Measurements from ENCODE around the gene CYB5R3. TPM values are rescaled to one million over a fixed set of nuclear protein-coding genes. Genes with fewer than 3 reads are reported as not detected.

CYB5R3 gene
- total RNA-seq (2022) = 104 and 114 TPM in 2 replicates
- percentile 65 among the genes with signal in this experiment for Bru-seq, nascent RNA
- BruChase-seq, experiment 1, labeled RNA remaining after a 6-hour chase = percentile 74 among the genes with signal in this experiment
- percentile 60 among the genes with signal in this experiment for BruChase-seq, experiment 2, labeled RNA remaining after a 2-hour chase
- long read RNA-seq, transcript CYB5R3-201 (9 exons, 2,124 nt) = major isoform, 484 of 537 reads
- long read RNA-seq, transcript CYB5R3-204 (8 exons, 1,849 nt) = minor isoform, 8 of 537 reads
- long read RNA-seq, partial matches to known transcripts = 2 of 537 reads
- long read RNA-seq, other reads (novel, unspliced or antisense) = 40 of 537 reads

DNA sequence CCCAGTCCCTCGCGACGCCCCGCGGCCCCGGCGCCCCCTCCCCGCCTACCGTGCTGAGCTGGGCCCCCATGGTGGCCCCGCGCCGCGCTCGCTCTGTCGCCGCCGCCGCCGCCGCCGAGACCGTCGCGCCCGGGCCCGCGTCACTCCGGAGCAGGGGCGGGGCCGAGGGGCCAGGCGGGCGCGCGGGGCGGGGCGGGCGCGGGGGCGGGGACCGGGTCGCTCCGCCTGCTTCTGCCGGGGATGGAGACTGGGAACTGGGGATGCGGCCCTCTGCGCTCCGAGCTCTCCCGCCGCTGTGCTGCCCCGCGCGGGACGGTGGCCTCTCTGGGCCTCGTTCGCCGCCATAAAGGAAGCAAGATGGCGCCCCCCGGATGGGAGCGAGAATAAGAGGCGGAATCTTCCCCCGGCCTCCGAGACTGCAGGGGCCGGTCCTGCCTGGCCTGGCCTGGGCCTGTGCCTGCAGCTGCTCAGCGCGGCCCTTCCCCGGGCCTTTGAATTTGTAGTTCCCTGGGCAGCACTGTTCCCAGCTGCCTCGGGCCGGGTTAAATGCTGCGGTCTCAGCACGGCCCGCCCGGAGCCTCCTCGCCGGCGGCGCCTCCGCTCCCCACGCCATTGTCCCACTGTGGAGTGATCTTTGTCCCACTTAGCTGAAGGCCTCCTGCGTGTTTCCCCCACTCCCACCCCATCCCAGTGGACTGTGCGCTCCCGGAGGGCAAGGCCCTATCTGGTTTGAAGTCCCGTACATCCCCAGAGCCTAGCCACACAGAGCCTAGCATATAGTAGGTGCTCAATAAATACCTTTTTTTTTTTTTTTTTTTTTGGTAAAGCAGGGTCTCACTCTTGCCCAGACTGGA is at the start of gene CYB5R3:
CYB5R3 (minus strand) TSS at position 147 of the 854 bp plus-strand sequence; CDS start at position 70, 77 bp downstream.
- ChIA-PET POLR2A (interaction anchor here (0.7 to 4.6 kb wide), 16 partner anchors 10 to 365 kb away, joined by 3 to 56 read pairs (median 4); partner anchors contain the start of genes PACSIN2 and POLDIP3), CTCF (interaction anchor here (0.5 to 1.5 kb wide), 5 partner anchors 11 to 170 kb away, joined by 3 to 4 read pairs (median 3); no protein-coding TSS in a partner anchor)
- Mint-ChIP-seq H3K4me3 (ENCODE audit: unreplicated experiment) (peak within 1 kb of the TSS; percentile 100), H3K27me3 (ENCODE audit: insufficient read depth, unreplicated experiment) (no peaks in the 10 kb centered on the region), H3K27ac (ENCODE audit: low read depth, unreplicated experiment) (peak within 1 kb of the TSS; percentile 93), H3K4me1 (ENCODE audit: insufficient read depth, unreplicated experiment) (peaks cover 24% of the 10 kb centered on the region), H3K9me3 (ENCODE audit: unreplicated experiment) (no peaks in the 10 kb centered on the region), H3K36me3 (ENCODE audit: insufficient read depth, unreplicated experiment) (peaks cover 6% of the 10 kb centered on the region)
- TSS peak; percentile 93 for BruUV-seq (replicated peaks)
- TF ChIP-seq, protein P1, sequence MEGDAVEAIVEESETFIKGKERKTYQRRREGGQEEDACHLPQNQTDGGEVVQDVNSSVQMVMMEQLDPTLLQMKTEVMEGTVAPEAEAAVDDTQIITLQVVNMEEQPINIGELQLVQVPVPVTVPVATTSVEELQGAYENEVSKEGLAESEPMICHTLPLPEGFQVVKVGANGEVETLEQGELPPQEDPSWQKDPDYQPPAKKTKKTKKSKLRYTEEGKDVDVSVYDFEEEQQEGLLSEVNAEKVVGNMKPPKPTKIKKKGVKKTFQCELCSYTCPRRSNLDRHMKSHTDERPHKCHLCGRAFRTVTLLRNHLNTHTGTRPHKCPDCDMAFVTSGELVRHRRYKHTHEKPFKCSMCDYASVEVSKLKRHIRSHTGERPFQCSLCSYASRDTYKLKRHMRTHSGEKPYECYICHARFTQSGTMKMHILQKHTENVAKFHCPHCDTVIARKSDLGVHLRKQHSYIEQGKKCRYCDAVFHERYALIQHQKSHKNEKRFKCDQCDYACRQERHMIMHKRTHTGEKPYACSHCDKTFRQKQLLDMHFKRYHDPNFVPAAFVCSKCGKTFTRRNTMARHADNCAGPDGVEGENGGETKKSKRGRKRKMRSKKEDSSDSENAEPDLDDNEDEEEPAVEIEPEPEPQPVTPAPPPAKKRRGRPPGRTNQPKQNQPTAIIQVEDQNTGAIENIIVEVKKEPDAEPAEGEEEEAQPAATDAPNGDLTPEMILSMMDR (IDR thresholded peaks at IDR 0.05; ENCODE audit: unreplicated experiment) = no peak
- intact Hi-C loops (cut with micrococcal nuclease) = loop anchor here (2.0 kb wide), 1 partner anchor 29 kb away; no protein-coding TSS in a partner anchor
- DNase-seq (ENCODE audit: unreplicated experiment) = peak; percentile 79

DNA sequence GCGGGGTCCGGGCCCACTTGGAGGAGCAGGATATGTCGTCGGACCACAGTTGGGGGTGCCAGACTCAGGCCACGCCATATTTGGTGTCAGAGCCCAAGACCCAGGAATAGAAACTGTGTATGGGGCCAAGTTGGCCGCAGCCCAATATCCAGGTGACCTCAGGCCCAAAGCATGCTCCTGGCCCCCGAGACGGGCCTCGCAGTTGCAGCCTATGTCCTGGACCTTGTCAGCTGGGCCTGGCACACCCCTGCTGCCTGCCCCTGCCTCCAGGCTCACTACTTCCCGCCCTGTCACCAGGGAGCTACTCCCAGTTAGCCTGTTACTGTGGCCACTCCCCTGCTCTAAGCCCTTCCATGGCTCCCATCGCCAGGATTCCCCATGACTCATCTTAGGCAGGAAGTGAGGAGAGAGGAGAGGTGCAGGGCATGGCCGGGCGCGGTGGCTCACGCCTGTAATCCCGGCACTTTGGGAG is 48.4 kb upstream of the CYB5R3 start:
- Mint-ChIP-seq H3K4me1 (ENCODE audit: insufficient read depth, unreplicated experiment) (peaks cover 19% of the 10 kb centered on the region), H3K36me3 (ENCODE audit: insufficient read depth, unreplicated experiment) (peaks cover 10% of the 10 kb centered on the region), H3K4me3 (ENCODE audit: unreplicated experiment) (no peak overlapping the region), H3K27me3 (ENCODE audit: insufficient read depth, unreplicated experiment) (no peaks in the 10 kb centered on the region), H3K27ac (ENCODE audit: low read depth, unreplicated experiment) (peak overlapping the region; percentile 57), H3K9me3 (ENCODE audit: unreplicated experiment) (no peaks in the 10 kb centered on the region)
- BruUV-seq (replicated peaks) = no TSS peak
- TF ChIP-seq, protein P1 (IDR thresholded peaks at IDR 0.05; ENCODE audit: unreplicated experiment) = no peak
- ChIA-PET CTCF (interaction anchor here (0.7 to 1.0 kb wide), 2 partner anchors 8 to 262 kb away, joined by 3 to 8 read pairs; no protein-coding TSS in a partner anchor), POLR2A (interaction anchor here (0.8 to 1.0 kb wide), 3 partner anchors 22 to 83 kb away, joined by 3 to 4 read pairs (median 3); partner anchors contain the start of gene POLDIP3)
- intact Hi-C loops (cut with micrococcal nuclease) = no loop called here
- DNase-seq (ENCODE audit: unreplicated experiment) = peak; percentile 94

DNA sequence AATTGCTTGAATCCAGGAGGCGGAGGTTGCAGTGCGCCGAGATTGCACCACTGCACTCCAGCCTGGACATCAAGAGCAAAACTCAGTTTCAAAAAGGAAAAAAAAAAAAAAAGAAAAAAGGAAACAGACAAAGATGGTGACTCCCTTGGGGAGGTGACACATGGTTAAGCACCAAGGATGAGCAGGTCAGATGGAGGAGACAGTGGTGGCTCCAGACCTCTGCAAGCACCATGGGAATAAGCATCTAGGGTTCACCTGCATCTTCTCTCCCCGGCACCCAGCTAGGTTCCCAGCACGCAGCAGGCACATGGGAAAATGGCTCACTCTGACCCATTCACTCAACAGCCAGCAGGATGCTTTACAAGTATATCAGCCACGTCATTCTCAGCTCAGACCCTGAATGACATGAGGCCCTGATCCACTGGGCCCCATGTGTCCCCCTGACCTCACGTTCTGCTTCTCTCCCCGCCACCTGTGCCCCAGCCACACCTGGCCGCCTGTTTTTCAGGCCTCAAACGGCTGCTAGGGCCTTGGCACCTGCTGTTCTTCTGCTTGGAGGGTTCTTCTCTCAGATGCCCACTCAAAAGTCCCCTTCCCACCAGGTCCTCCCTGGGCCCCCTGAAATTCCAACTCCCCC is 47.3 kb upstream of the CYB5R3 start:
- TF ChIP-seq, protein P1 (IDR thresholded peaks at IDR 0.05; ENCODE audit: unreplicated experiment) = no peak
- DNase-seq (ENCODE audit: unreplicated experiment) = no peak
- BruUV-seq (replicated peaks) = no TSS peak
- H3K4me1 Mint-ChIP-seq (ENCODE audit: insufficient read depth, unreplicated experiment) = peaks cover 19% of the 10 kb centered on the region
- H3K4me3 Mint-ChIP-seq (ENCODE audit: unreplicated experiment) = no peak overlapping the region
- intact Hi-C loops (cut with micrococcal nuclease) = no loop called here
- CTCF ChIA-PET = interaction anchor here (0.6 to 0.7 kb wide), 4 partner anchors 20 to 261 kb away, joined by 3 to 8 read pairs (median 4); no protein-coding TSS in a partner anchor
- H3K27ac Mint-ChIP-seq (ENCODE audit: low read depth, unreplicated experiment) = no peak overlapping the region
- H3K9me3 Mint-ChIP-seq (ENCODE audit: unreplicated experiment) = no peaks in the 10 kb centered on the region
- POLR2A ChIA-PET = interaction anchor here (0.9 kb wide), 1 partner anchor 8 kb away, joined by 3 read pairs; no protein-coding TSS in a partner anchor
- peaks cover 20% of the 10 kb centered on the region for H3K36me3 Mint-ChIP-seq (ENCODE audit: insufficient read depth, unreplicated experiment)
- H3K27me3 Mint-ChIP-seq (ENCODE audit: insufficient read depth, unreplicated experiment) = no peaks in the 10 kb centered on the region

Data from MCF 10A (cell line).